H1 (cell line): ENCODE data around the gene MSH5. TPM values are rescaled to one million over a fixed set of nuclear protein-coding genes. Genes with fewer than 3 reads are reported as not detected.

Experiments
- POLR2A ChIP-seq, 2 experiments: IDR thresholded peaks; 1 replicate in 1 of 2; 2 replicates in 1 of 2; pipeline ENCODE4 v1.6.1; 2011; ENCODE audit warnings: low read depth in 2 of 2, low read length in 2 of 2, mild to moderate bottlenecking in 2 of 2; ENCODE audit errors: control extremely low read depth in 1 of 2
- TEAD4 ChIP-seq: IDR thresholded peaks from 2 replicates; pipeline ENCODE4 v1.6.1; 2012; ENCODE audit warnings: low read depth, low read length, inconsistent platforms, mixed read lengths
- polyA plus RNA-seq, 7 experiments: library from polyadenylated mRNA; depleted of rRNA in 3 of 7; stranded (reverse) in 5 of 7; unstranded in 2 of 7; fragments of >200 nt in 5 of 7; fragments of 200-250 nt in 2 of 7; gene quantifications; 1 replicate in 5 of 7; 2 replicates in 1 of 7; 4 replicates in 1 of 7; pipeline versions ENCODE4 v1.2.1 to v1.2.3, GENCODE V29; 2011 to 2013; ENCODE audit warnings: missing spikeins in 2 of 7, mixed read lengths in 2 of 7
- total RNA-seq: library from RNA; stranded (reverse); fragmentation: NEBNext Ultra II Directional; extraction: Animal tissue kit (Norgen Biotek cat#: 25700); gene quantifications from 2 replicates; pipeline ENCODE4 v1.2.1, GENCODE V29; 2021

The MSH5 gene
- total and polyA plus RNA-seq, 2 of the 8 experiments (the other 6 are each of a cell fraction or from before 2014, with no cell fraction given): 25.3 to 26.5 TPM

GRCh38 chr6:31779908-31780307, 40.1 kb downstream of the MSH5 start (continued):
- TF ChIP-seq TEAD4: no peak
- no peak for TF ChIP-seq POLR2A (IDR thresholded peaks at IDR 0.05; ENCODE audit: control extremely low read depth in 1 of 2, low read depth in 2 of 2, low read length in 2 of 2)
